EL (cell line): ENCODE data around the gene SEMA5A.

Experiments used
- DNase-seq: peaks from one replicate; pipeline ENCODE4 v3.0.0-alpha.2; 2016

The SEMA5A gene

GRCh38 chr5:9192266-9192665, 353.6 kb downstream of the SEMA5A start:
- no peak for DNase-seq

GRCh38 chr5:9189681-9190080, 356.2 kb downstream of the SEMA5A start:
- no peak for DNase-seq

- DNase-seq: no peak
These were observed 356.9 kb downstream of the SEMA5A start for GRCh38 chr5:9188956-9189355.

GRCh38 chr5:9188131-9188530, 357.7 kb downstream of the SEMA5A start:
- peak; percentile 87 for DNase-seq

DNA sequence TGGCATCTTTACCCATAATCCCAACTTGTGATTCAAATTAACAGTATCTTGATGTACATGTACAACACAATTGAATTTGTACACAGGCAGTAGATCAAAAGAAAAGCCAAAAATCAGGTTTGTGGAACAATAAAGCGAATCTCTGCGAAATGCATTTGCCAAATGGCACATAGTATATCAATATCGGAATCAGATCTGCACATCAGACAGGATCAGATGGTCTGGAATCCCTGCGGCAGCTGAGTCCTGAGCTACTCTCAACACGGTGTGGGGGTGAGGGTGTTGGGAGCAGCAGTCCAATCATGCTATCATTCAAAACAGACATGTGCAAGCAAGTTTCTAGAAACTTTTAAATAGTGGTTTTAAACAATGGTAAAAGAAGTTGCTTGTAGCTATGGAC, 358.3 kb downstream of the SEMA5A start:
- no peak for DNase-seq

DNA sequence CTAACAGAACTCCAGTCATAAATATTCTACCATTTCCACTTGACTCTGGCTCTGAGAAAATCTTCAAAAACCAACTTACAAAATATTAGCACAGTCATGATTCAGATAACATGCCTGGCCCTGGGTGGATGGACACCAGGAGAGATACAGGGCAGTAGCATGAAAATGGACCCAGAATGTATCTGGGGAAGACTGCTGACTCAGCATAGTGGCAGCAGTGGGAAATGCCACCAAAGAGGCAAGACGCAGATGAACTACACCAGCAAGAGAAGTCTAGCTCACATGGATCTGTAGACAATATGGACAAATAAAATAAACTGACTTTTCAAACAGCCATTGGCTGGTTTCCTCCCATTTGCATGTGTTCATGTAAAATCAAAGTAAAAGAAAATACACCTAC, 359.8 kb downstream of the SEMA5A start:
- DNase-seq: no peak

- DNase-seq: no peak
These were observed 361.9 kb downstream of the SEMA5A start for GRCh38 chr5:9183992-9184391.

- DNase-seq: no peak
These were observed 362.8 kb downstream of the SEMA5A start for GRCh38 chr5:9182899-9183695.

DNA sequence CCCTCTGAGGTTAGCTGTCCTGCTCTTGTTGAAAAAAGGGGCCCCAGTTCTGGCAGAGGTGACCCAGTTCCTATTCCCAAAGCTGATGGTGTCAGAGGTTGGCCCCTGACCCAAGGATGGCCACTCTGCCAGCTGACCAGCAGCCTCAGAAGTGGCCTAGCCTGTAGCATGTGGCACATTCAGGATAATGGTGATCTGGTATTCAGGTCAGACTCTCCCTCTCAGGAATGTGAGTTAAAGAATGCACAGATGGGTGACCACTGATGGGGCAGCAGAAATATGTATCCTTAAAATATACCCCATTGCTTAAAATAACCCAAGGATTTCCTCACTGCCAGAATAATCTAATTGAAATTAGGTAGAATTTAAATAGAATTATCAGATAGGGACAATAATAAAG, 369.2 kb downstream of the SEMA5A start:
- peak; percentile 48 for DNase-seq

DNA sequence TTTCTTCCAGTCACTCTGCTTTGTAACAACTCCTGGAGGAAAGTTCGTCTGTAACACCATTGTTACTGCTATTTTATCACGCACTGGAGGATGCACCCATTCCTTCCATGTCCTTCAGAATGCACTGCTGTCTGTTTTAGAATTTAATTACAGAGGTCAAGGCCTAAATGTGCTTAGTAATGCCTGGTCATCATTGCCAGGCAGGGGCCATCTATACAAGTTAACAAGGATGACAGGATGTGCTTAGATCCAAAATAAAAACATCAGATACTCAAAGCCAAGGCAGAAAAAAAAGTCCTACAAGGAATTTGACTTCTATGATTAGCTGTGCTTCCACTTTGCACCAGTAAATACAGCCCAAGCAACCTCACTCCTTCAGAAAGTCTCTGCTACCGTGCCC, 371.4 kb downstream of the SEMA5A start:
- DNase-seq: peak; percentile 60

DNA sequence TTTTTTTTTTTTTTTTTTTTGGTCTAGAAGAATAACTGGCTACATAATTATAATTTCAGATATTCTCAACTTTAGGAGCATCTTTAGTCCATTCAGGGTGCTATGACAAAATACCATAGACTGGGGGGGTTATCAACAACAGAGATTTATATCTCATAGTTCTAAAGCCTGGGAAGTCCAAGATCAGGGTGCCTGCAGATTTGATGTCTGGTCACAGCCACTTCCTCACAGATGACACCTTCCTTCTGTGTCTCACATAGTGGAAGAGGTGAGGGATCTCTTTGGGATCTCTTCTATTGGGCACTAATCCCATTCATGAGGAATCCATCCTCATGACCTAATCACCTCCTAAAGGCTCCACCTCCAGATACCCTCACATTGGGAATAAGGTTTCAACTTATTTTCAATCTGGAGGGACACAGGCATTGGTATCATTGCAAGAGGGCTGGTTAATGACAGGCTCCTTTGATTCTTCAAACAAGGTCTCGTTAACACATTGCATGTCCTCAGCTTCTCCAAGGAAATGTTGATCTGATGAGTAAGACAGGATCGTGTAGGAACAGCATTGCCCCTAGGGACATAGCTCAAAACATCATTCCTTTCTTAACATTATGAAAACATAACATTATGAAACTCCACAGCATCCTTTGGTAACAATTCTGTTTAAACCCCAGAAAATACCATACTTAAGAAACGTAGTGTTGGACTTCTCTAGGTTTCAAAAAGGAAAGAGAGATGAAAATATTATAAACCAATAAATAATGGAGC, 372.4 kb downstream of the SEMA5A start:
- peak; percentile 92 for DNase-seq

GRCh38 chr5:9170026-9170425, 375.8 kb downstream of the SEMA5A start:
- DNase-seq: peak; percentile 47

DNA sequence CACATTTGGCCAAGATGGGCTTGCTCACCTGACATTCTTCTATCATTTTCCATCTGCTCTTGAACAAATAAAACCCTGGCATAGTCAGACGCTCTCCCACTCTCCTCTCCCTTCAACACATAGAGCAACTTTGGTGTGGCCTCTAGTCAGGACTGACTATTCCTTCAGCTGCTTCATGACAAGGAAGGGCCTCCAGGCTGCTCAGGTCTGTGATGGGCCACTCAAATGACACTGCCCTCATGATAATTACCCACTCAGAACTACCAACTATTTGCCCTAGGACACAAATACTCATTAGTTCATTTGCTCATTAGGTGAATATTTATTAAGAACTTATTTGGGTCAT, 376.3 kb downstream of the SEMA5A start:
- DNase-seq: no peak

DNA sequence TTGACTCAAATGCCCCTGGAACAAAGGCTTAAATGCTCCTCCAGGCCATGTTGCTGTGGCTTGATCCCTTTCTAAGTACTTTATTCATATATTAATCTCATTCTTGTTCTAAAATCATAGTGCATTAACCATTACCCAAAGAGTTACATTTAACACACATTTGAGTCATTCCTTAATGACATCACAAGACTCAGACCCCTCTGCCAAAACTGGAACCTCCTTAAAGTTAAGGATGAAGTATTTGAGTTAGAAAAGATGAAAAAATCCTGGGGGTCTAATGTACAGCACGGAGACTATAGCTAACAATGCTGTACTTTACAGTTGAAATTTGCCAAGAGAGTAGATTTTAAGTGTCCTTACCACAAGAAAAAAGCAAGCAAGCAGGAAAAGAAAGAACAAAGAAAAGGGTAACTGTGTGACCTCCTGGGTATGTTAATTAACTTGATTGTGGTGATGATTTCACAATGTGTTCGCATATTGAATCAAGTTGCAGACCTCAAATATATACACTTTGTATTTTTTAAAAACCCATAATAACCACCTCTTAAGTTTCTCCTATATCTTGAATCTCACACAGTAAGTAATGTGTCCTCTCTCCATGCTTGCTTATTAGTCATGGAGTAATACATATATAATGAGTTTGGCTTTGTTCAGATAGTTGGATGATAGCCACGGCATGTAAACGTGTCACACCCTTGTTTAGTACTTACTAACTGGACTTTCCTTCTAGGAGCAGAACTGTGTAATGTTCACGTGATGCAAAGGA, 376.9 kb downstream of the SEMA5A start:
- DNase-seq: no peak

- peak; percentile 30 for DNase-seq
These were observed 379.4 kb downstream of the SEMA5A start for GRCh38 chr5:9166202-9167112.

- no peak for DNase-seq
These were observed 380.3 kb downstream of the SEMA5A start for GRCh38 chr5:9165546-9165945.

DNA sequence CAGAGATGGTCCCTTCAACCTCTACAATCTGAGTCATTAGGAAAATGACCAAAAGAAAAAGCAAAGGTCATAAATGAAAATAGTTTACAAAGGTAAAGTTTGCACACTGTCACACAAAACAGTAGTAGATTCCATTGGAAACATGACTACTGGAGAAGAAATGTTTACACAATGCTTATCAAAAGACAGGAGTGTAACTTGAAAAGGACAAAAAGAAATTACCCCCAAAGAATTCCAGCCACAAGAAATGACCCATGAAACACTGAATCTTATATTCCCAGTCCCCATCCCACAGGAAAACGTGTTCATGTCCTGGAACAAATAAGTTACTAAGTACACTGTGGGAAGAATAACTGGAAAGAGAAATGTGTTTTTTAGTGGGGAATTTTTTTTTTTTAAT, 385.1 kb downstream of the SEMA5A start:
- DNase-seq: no peak

- DNase-seq: no peak
These were observed 388.1 kb downstream of the SEMA5A start for GRCh38 chr5:9157811-9158210.

DNA sequence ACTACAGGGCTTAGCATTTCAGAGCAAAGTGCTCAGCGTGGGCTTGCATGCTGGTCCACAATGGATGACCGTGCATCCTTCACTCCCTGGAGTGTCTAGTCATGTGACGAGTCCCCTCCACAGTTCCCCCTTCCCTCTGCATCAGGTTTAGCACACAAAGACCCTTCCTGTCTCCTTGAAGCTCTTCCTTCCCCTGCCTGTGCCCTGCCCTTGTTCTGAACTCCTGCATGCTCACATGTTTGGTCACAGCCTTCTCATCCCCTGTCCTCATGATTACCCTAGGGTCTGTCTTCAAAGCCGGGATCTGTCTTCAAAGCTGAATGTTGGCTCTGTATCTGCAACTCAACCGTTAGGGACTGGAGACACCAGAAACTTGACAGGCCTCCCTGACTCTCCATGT, 388.9 kb downstream of the SEMA5A start:
- no peak for DNase-seq

GRCh38 chr5:9156282-9156681, 389.6 kb downstream of the SEMA5A start:
- DNase-seq: peak; percentile 79

DNA sequence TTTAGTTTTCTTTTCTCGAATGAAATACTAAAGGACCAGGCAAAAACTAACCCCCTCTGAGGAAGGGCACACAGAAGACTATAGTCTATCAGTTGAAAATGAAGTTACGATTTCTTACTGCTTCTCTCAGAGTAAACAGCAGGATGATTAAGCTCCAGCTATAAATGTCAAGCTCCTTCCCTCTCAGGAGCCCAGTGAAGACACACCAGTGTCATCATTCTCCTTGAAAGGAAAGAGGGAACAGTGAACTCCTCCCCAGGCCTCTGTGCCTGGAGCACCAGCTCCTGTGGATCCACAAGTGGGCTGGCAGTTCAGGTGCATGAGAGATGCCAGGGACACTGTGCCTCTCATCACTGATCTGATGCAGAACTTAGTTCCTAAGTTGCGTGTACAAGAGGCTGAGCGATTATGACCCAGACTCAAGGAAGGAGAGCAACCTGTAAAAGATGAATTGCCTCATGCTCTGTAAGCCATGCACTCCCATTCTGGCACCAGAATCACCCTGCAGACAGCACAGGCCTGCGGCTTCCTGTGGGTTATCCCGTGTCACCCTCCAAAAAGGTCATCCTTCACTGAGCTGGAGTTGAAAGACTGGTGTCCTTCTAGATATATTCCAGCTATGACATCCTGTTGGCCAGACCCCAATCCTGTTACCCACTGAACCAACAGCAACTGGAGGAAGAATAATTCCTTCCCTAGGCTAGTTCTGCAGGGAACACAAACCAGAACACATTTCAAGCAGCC, 394.0 kb downstream of the SEMA5A start:
- DNase-seq: no peak

DNA sequence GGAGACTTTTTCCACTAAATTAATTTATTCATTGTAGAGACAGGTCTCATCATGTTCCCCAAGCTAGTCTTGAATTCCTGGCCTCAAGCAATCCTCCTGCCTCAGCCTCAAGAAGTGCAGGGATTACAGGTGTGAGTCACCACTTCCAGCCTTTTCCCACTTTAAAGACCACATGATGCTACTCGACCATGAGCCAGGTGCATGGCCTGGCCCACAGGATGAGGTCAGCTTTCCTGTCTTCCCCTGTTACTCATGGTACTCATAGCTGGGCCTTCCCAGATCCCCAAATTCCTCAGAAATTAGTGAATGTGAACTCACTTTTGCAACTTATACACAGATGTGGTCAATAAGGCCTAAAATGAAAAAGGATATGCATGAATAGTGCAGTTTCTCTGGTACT, 395.9 kb downstream of the SEMA5A start:
- DNase-seq: peak; percentile 95
